Activated CD4-positive, alpha-beta T cell treated with anti-CD3 and anti-CD28 coated beads for 4 hours (primary cell): ENCODE measurements around the gene ANKRD13A.

Source experiments
- DNase-seq, 2 donors: peaks; one replicate each; pipeline ENCODE4 v3.0.0-alpha.2; 2020

Gene ANKRD13A

DNA sequence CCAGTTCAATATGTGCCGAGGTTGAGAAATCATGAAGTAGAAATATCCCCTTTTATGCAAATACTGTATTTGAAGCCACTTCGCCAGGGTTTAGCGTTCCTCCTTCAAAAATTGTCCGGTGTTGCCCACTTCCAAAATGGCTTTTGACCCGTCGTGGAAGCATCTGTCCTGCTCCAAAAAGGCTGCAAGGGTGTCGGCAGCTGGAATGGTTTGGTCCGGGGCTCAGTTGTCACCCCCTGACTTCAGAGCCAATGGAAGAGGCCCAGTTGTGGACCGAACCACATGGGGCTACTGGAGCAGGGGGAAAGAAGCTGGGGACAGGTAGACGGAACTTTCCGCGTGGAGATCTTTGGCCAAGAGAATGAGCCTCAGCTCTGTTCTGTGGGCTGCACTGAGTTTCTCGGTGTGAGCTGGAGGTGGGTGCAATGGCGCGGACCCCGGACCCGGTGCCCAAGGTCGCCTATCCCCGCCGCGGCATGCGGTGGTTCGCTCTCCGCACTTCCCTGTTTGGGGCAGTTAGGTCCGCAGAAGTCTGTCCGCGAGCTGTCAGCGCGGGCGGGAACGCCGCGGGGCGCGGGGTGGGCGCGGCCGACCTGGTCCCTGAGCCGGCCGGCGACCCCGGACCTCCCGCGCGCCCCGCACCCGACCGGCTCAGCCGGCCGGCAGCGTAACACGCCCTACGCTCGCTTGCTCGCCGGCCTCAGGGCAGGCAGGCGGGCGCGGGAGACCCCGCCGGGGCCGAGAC lies at the start of gene ANKRD13A:
ANKRD13A (plus strand) TSS at position 527 of the 745 bp plus-strand sequence. CDS start 259 bp downstream, outside the sequence.
- peak; percentile 86 for DNase-seq

DNA sequence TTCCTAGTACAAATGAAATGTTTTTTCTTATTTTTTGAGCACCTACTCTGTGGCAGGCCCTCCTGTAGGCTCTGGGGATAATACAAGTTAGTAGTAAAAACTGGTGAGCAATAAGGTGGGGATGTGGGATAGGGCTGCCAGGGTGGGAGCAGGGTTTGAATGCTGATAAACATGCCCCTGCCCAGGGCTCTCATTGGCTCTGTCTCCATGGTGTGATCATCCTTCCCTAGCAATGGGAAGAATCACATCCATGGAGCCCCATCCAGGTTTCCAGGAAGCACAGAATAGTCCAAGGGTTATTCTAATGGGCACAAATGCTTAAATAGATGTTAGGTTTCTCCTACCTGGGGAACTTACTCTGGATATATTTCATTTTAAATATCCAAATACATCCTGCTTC lies 48.6 kb upstream of the ANKRD13A start:
- no peak for DNase-seq

DNA sequence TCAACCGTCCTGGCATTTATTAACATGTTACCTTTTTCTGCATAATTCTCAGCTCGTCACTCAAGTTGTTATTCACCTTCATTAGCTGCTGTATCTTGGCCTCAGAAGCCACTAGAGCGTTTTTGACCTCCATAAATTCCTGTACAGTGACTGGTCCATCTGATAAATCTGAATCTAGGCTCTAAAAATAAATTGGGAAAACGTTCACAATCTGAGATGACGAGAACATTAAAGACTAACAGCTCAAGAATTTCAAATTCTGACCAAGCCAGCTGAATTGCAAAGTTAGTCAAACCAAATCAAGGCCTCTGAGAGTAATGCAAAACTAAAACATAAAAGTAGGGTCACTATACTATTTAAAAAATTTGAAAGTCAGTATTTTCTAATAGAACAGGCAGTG lies 48.1 kb upstream of the ANKRD13A start:
- no peak for DNase-seq

DNA sequence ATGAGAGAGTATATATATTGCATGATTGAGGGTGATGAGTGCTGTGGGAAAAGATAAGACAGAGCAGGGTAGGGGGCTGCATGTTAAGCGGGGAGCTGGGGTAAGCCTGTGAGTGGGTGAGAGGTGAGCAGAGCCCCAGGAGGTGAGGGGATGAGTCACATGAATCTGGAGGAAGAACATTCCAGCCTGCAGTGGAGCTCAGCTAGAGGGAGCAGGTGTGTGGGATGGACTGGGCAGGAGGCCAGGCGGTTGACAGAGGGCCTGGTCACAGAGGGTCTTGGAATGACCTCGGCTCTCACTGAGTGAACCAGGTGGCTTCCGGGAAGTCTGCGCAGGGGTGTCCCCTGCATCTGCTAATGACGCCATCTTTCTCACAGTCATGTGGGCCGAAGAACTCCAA lies 47.5 kb upstream of the ANKRD13A start:
- no peak for DNase-seq

DNA sequence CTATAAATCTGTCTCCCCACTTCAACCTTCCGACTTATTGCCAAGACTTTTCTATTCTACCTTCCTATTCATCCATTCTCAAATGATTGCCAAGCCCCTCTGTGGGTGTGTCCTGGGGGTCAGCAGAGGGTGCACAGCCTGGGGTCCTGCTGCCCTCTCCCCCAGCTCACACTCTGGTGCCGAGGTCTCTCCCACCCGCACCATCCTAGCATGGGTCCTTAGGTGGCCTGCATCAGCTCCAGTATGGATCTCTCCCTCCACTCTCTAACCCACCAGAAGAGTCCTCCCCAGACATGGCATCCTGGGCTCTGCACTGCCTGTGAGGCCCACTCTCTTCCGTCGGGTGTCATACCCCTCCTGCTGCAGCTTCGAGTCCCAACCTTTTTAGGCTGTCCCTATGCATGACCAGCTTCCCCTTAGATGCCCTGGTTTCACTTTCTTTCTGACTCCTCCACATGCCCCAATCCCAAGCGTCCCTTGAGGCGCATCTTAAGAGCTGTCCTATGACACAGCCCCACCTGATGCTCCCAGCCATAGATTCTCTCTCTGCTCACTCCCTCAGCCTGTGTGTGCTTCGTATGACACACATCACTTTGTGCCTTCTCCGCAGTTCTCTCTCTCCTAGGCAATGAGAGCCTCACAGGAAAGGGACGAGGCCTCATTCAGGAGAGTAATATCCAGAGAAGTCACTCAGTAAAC lies 46.9 kb upstream of the ANKRD13A start:
- DNase-seq = no peak

DNA sequence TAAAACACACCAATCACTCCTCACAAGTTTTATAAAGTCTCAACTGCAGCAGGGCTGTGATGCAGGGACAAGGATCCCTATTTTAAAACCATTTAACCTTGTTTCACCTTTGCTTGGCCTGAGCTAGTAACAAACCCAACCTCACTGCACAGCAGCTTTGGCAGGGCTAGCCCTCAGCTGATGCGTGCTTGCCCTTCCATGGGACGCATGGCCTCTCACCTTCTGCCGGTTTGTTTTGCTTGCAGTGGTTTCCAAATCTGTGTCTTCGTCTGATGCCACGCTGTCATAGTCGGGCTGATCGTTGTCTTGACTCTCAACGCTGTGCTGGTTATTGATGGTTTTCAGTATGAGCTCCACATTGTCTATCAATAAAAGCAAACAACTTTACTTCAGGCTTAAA lies 46.4 kb upstream of the ANKRD13A start:
- no peak for DNase-seq

DNA sequence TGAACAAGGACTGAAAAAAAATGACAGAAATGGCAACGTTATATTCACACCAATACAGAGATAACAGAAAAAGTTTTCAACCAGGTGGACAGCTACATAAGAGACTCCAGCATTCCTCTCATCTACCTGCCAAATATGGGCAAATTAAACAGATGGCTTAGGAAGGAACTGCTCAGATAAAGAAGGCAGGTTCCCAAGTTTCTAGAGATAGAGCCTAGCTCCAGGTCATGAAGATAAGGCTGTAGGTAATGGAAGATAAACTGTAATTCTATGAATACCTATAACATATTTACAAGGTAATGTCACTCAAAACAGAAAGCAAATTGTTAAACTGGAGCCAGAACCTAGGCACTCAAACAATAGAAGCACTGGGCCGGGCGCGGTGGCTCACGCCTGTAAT lies 45.6 kb upstream of the ANKRD13A start:
- DNase-seq = no peak

DNA sequence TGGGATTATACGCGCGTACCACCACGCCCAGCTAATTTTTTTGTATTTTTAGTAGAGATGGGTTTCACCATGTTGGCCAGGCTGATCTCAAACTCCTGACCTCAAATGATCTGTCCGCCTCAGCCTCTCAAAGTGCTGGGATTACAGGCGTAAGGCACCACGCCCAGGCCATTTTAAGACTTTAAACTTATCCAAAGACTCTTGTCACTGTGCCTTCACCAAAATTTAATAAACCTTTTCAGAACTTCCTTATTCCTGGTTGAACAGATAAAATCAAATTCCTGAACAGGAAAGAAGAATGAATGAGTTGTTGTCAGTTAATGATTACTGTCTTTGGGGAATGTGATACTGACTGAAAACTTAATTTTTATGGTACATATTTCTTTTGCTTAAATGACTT lies 40.9 kb upstream of the ANKRD13A start:
- DNase-seq = no peak

DNA sequence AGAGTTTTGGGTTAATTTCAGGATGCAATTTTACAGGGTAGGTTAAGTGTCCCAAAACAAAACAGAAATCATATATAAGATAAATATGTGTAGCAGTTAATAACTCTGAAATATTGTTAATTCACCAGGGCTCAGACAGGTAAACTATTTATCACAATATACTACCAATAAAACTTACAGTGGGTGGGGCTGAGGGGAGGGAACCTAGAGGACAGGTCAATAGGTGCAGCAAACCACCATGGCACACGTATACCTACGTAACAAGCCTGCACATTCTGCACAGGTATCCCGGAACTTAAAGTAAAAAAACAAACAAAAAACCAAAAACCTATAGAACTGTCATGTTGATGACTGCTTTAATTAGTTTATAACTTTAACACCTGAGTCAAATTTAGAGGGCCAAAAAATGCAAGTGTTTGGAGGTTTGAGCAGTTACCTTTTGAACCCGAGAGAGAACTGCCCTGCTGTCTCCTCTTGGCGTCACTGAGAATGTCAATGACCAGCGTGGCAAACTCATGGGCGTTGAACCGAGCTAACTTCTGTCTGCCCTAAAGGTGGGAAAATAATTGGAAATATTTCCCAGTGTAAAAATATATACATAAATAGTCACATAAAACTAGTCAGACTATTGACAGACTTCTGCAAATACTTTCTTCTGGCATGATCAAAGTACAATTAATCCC lies 39.7 kb upstream of the ANKRD13A start:
- no peak for DNase-seq

DNA sequence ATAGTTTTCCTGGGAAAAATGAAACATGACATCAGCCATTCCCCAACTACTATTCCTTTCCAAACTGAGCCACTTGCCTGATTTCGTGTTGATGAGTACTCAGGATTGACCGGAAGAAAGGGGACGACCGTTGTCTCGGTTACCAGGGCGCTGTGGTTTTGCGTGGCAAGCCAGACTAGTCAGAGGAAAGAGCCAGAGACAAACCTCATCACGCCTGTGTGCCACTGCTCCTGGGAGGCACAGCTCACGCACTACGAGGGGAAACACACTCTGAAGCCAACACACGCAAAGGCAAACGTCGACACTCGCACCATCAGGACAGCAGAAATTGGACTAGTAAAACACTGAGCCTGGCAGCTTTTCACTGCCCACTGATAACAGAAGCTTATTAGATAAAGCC lies 38.0 kb upstream of the ANKRD13A start:
- DNase-seq = no peak

DNA sequence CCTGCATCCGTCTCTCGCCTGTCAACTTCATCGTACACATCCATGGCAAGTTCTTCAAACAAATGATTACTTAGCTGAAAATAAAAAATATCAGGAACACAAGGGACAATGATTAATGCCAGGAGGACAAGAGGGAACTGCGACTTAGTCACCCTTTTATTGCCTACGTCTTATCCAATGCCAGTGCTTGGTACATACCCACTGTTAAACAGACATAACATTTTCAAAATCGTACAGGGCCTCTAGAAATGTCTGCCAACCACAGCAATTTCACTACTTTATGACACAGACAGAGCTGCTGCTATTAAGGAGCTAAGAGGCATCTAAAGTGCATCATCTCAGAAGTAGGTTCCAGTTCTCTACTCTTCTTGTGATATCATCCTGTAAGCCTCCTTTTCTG lies 37.6 kb upstream of the ANKRD13A start:
- no peak for DNase-seq

DNA sequence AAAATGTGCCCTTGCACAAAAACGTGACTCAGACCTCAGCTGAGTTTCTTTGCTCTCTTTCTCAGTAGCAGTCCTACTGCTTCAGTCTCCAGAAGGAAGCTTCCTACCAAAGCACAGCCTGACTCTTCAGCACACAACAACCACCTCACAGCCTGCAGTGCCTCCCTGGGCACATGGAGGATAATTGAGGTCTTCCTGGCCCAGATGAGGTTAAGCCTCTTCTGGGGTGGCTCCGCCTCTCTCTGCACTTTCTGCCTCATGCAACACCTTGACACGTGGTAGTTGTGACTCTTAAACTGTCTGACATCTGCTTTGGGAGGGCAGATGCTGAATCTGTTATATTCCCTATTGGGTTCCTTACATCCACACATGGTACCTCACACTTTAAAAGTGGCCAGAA lies 36.8 kb upstream of the ANKRD13A start:
- no peak for DNase-seq

DNA sequence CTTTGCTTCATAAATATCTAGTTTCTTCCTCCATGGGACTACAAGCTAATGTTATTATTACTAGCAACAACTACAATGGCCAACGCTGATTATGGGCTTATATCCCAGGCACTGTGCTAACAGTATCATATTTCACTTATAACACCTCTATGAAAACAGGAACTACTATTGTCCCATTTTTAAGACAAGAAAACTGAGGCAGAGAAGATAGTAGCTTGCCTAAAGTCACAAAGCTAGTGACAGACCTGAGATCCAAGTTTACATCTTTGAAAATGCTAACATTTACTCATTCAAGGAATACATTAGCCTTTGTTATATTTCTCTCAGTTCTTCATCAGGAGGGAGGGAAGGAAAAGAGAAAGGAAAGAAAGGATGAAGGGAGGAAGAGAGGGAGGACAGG lies 35.9 kb upstream of the ANKRD13A start:
- no peak for DNase-seq

DNA sequence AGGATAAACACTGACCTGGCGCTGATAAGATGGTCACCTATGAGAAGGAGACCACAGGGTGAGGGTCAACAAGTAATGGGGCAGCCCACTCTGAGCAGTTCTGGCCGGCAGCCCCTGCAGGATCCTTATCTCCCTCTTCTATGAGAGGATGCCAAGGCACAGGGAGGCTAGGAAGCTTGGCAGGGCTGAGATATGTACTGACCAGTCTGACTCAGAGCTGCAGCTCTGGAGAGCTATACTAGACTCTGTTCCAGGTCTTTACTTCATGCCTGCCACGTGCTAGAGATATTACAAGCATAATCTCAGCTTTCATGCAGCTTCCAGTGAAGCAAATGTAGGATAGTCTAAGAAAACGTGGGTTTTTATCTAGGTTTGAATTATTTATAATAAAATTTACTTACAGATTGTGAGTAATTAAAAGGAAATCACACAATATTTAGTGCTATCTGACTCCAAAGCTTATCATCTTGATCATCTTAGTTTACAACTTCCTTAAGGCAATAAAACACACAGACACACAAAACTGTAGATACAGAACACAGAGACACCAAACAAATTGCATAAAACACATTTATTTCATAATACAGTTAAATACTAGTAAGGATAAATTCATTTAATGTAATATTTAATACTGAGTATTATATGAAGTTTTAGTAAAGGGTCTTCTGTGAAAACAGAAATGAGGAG lies 35.3 kb upstream of the ANKRD13A start:
- DNase-seq = no peak

DNA sequence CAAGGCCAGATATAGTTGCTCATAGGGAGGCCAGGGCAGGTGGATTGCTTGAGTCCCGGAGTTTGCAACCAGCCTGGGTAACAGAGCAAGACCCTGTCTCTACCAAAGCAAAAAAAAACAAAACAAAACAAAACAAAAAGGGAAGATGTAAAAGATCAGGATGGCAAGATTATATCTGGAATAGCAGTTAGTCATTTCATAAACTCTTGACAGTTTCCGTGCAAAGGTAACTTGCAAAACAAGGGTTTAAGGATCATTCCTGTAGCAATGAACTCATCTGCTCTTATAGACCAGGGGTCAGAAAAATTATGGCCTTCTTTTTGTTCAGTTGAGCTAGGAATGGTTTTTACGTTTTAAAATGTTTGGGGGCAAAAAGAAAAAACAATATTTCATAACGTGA lies 32.7 kb upstream of the ANKRD13A start:
- DNase-seq = no peak

DNA sequence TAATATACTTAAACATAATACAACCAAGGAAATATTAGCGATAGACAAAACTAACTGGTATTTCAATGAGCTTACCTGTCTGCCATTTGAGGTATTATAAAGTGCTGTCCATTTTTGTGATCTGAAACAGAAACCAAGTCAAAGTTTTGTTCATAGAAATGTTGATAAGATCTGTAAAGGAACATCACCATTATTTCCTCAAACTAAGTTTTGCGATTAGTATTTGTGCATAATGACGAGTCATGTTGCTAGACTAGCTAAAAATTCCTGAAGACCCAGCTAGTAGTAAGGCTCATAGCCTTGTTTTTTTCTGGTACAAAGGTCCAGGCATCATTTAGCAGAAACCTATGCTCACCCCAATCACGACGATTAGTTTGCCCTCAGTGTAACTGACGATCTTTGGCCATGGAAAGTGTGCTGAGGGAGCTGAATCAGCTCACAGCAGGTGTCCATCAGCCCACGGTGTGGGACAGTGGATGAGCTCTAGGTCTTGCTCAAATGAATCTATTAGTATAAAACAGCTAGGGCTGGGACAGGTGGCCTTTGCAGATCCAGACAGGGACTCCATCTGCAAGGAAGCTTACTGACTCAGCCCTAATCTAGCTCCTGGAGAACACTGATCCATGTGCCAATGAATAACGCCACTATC lies 31.7 kb upstream of the ANKRD13A start:
- no peak for DNase-seq

DNA sequence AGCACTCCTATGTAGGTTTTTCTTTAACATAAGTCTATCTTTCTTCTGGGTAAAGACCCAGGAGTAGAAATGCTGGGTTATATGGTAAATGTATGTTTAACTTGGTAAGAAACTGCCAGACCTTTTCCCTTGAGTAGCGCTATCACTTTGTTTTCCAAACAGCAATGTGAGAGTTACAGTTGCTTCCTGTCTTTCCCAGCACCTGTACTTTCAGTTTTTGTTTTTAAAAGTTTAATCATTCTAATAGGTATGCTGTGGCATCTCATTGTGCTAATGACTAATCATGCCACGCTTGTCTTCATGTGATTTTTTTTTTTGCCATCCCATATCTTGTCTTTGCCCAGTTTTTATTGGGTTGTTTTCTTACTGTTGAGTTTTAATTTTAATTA lies 31.2 kb upstream of the ANKRD13A start:
- no peak for DNase-seq

DNA sequence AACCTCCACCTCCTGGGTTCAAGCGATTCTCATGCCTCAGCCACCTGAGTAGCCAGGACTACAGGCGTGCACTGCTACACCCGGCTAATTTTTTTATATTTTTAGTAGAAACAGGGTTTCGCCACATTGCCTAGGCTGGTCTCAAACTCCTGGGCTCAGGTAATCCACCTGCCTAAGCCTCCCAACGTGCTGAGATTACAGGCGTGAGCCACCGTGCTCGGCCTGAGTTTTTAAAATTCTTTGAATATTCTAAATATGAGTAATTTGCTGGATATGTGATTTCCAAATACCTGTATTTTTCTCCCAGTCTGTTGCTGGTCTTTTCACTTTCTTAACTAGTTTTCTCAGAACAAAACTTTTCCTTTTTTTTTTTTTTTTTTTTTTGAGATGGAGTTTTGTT lies 30.4 kb upstream of the ANKRD13A start:
- no peak for DNase-seq

DNA sequence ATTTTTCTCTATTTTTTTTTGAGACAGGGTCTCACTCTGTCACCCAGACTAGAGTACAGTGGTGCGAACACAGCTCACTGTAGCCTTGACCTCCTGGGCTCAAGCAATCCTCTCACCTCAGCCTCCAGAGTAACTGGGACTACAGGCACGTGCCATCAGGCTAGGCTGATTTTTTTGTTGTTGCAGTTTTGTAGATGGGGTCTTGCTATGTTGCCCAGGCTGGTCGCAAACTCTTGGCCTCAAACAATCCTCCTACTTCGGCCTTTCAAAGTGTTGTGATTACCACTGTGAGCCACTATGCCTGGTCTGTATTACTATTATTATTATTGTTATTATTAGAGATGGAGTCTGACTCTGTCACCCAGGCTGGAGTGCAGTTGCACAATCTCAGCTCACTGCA lies 26.4 kb upstream of the ANKRD13A start:
- DNase-seq = no peak

DNA sequence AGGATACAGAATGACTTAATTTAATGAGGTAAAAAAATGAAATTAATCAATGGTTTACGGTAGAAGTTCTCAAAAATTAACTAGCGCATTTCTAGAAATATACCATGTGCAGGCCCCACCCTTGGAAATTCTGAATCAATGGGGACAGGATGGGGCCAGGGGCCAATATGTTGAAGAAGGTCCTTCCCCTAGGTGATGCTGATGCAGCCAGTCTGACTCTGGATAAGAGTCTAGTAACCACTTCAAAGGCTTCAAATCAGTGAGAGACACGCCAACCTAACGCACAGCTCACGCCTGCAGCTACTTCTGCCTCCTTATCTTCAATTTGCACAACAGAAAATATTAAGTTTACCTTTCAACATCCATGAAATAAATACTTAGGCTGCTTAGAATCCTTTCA lies 17.9 kb upstream of the ANKRD13A start:
- peak; percentile 55 to 62 for DNase-seq

DNA sequence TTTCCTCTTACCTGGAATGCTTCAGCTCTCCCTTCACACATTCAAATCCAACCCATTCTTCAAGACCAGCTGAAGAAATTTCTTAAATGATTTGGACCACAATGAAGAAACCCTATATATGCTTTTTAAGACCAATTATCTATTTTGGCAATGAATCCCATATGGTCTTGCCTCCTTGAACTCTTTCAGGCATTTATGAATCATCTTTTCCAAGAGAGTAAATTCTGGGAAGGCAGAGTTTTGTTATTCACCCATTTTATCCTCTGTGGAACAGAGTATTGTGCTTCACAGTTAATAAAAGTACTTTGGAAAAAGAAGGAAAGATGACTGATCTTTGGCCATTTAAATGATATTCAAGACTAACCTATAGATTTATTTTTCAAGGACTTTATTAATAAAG lies 17.0 kb upstream of the ANKRD13A start:
- DNase-seq = no peak

DNA sequence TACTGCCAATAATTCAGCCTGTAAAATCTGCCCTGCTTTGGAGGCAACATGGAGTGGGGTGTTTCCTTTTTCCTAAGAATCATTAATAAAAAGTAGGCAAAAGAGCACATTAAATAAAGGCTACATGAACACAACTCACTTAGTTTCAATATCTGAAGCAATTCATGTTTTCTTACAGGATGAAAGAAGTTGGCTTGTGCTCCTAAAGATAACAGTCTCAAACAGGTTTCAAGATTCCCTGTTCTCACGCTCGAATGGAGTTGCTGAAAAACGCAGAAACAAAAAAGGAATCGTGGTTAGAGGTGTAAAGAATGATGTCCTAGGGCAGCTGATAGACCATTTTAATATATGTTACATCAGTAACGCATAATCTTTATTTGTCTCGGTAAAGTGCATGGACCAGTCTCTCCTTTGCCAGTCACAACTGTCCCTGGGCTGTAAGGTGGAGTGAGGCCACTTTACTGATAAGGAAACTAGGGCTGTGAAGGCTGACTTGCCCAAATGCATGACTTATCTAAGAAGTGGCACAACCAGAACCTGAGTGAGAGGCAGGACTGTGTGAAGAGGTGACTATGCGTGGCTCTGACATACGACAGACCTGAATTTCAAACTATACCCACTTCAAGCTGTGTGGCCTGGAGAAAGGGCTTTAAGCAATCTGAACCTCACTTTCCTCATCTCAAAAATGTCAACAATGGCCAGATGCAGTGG lies 15.6 kb upstream of the ANKRD13A start:
- no peak for DNase-seq
